Activated T-cell treated with anti-CD3 and anti-CD28 coated beads for 4 hours (primary cell): ENCODE results near the gene FIGLA.
A peak's percentile ranks its signal among the peaks of the same experiment; 100 is the strongest.

Experiments used
- DNase-seq: peaks from one replicate; pipeline ENCODE4 v3.0.0-alpha.2; 2020

FIGLA gene

GRCh38 chr2:70771446-70771845 lies 19.0 kb downstream of the FIGLA start:
- DNase-seq = no peak

- no peak for DNase-seq
Observed at GRCh38 chr2:70769450-70769849, 21.0 kb downstream of the FIGLA start.

- DNase-seq = no peak
Observed at GRCh38 chr2:70768590-70769085, 21.8 kb downstream of the FIGLA start.

- DNase-seq = peak; percentile 5
Observed at GRCh38 chr2:70767699-70768589, 22.5 kb downstream of the FIGLA start, which contains the start of gene ADD2. TSS of gene ADD2 (minus strand) at chr2:70768200. CDS start at chr2:70706408, 61,792 bp downstream.

GRCh38 chr2:70767079-70767698 lies 23.3 kb downstream of the FIGLA start:
- no peak for DNase-seq

- no peak for DNase-seq
Observed at GRCh38 chr2:70766357-70767078, 23.9 kb downstream of the FIGLA start.

GRCh38 chr2:70765507-70765906 lies 24.9 kb downstream of the FIGLA start:
- DNase-seq = no peak

GRCh38 chr2:70759446-70759845 lies 31.0 kb downstream of the FIGLA start:
- no peak for DNase-seq

GRCh38 chr2:70757966-70758365 lies 32.5 kb downstream of the FIGLA start:
- DNase-seq = no peak

- no peak for DNase-seq
Observed at GRCh38 chr2:70757360-70757759, 33.1 kb downstream of the FIGLA start.

GRCh38 chr2:70756128-70756527 lies 34.3 kb downstream of the FIGLA start:
- DNase-seq = no peak

- no peak for DNase-seq
Observed at GRCh38 chr2:70753902-70754301, 36.5 kb downstream of the FIGLA start.

- no peak for DNase-seq
Observed at GRCh38 chr2:70753031-70753430, 37.4 kb downstream of the FIGLA start.

GRCh38 chr2:70752396-70752795 lies 38.0 kb downstream of the FIGLA start:
- no peak for DNase-seq

GRCh38 chr2:70751881-70752280 lies 38.6 kb downstream of the FIGLA start:
- no peak for DNase-seq

- DNase-seq = no peak
Observed at GRCh38 chr2:70750320-70750719, 40.1 kb downstream of the FIGLA start.

- no peak for DNase-seq
Observed at GRCh38 chr2:70748002-70748784, 42.2 kb downstream of the FIGLA start.

GRCh38 chr2:70747284-70747683 lies 43.2 kb downstream of the FIGLA start:
- DNase-seq = no peak

GRCh38 chr2:70746094-70746974 lies 44.1 kb downstream of the FIGLA start:
- no peak for DNase-seq

GRCh38 chr2:70745276-70745825 lies 45.1 kb downstream of the FIGLA start:
- no peak for DNase-seq

GRCh38 chr2:70744397-70744796 lies 46.0 kb downstream of the FIGLA start:
- DNase-seq = no peak
